IMR-90 (cell line): ENCODE data around the gene LYRM9. TPM values are rescaled to one million over a fixed set of nuclear protein-coding genes. Genes with fewer than 3 reads are reported as not detected.

Source experiments
- ATAC-seq: fragments of 200-7000 bp; cut with Tn5 transposase; 2 replicates; pipeline ENCODE4 v1.9.1; 2020; ENCODE audit warnings: low read depth, mild to moderate bottlenecking, moderate library complexity
- BruUV-seq: library from RNA; stranded (reverse); fragments of 400-500 nt; replicated peaks from 2 replicates; lab custom pipeline; 2021; lab: Mats Ljungman, UMichigan
- CTCF ChIA-PET: fragments of 300-600 bp; formaldehyde crosslinking; extraction: SDS; loops from one replicate; lab custom pipeline; 2021; ENCODE audit warnings: antibody characterized with exemption; lab: Yijun Ruan, JAX
- POLR2A ChIA-PET: fragments of 300-600 bp; sonication (Branson Sonifier 250); formaldehyde crosslinking; loops from one replicate; lab custom pipeline; 2022; ENCODE audit warnings: antibody characterized with exemption; ENCODE audit not compliant: unreplicated experiment; lab: Charles Lee
- DNase-seq: peaks from one replicate; pipeline ENCODE4 v3.0.0; 2013
- H2AFZ ChIP-seq: replicated peaks from 2 replicates; pipeline ENCODE3; 2013; ENCODE audit warnings: low read length, mild to moderate bottlenecking; ENCODE audit not compliant: poor library complexity
- H2AK5ac ChIP-seq: 2 replicates; pipeline ENCODE4 v1.6.1; 2013; ENCODE audit warnings: low read depth, low read length, inconsistent platforms
- H2AK9ac ChIP-seq: replicated peaks from 2 replicates; pipeline ENCODE3; 2013; ENCODE audit warnings: mild to moderate bottlenecking, low read depth, low read length, moderate library complexity; ENCODE audit not compliant: poor library complexity
- H2BK120ac ChIP-seq: 2 replicates; pipeline ENCODE4 v1.6.1; 2013; ENCODE audit warnings: low read depth, low read length, inconsistent platforms
- H2BK15ac ChIP-seq: 3 replicates; pipeline ENCODE4 v1.6.1; 2013; ENCODE audit warnings: low read depth, low read length, inconsistent platforms
- H2BK20ac ChIP-seq: 2 replicates; pipeline ENCODE4 v1.6.1; 2013; ENCODE audit warnings: low read depth, mild to moderate bottlenecking, inconsistent platforms, low read length, moderate library complexity
- H2BK5ac ChIP-seq: 2 replicates; pipeline ENCODE4 v1.6.1; 2013; ENCODE audit warnings: mild to moderate bottlenecking, low read depth, low read length, inconsistent platforms; ENCODE audit not compliant: poor library complexity, severe bottlenecking
- H3K14ac ChIP-seq: replicated peaks from 2 replicates; pipeline ENCODE4 v1.6.1; 2013; ENCODE audit warnings: low read depth, low read length, inconsistent platforms
- H3K18ac ChIP-seq: 2 replicates; pipeline ENCODE4 v1.6.1; 2013; ENCODE audit warnings: low read depth, low read length, control low read depth
- H3K23ac ChIP-seq: 2 replicates; pipeline ENCODE4 v1.6.1; 2013; ENCODE audit warnings: low read depth, low read length, inconsistent platforms
- H3K27ac ChIP-seq: 2 replicates; pipeline ENCODE4 v1.5.1; 2013; ENCODE audit warnings: mild to moderate bottlenecking, control low read depth, low read length; ENCODE audit not compliant: insufficient read depth
- H3K27me3 ChIP-seq: 2 replicates; pipeline ENCODE4 v1.6.1; 2013; ENCODE audit warnings: low read length; ENCODE audit not compliant: control insufficient read depth, insufficient read depth
- H3K36me3 ChIP-seq: 2 replicates; pipeline ENCODE4 v1.6.1; 2013; ENCODE audit warnings: low read length, mixed read lengths; ENCODE audit not compliant: control insufficient read depth, insufficient read depth
- H3K4ac ChIP-seq: 2 replicates; pipeline ENCODE4 v1.6.1; 2013; ENCODE audit warnings: low read depth, low read length, inconsistent platforms
- H3K4me1 ChIP-seq: 2 replicates; pipeline ENCODE4 v1.6.1; 2013; ENCODE audit warnings: low read length, mixed read lengths; ENCODE audit not compliant: control insufficient read depth, insufficient read depth
- H3K4me2 ChIP-seq: 2 replicates; pipeline ENCODE4 v1.6.1; 2013; ENCODE audit warnings: low read depth, mild to moderate bottlenecking, control low read depth, low read length, moderate library complexity
- H3K4me3 ChIP-seq: 2 replicates; pipeline ENCODE4 v1.5.1; 2013; ENCODE audit warnings: low read depth, mild to moderate bottlenecking, control low read depth, low read length, moderate library complexity; ENCODE audit not compliant: insufficient read depth
- H3K56ac ChIP-seq: 2 replicates; pipeline ENCODE4 v1.6.1; 2013; ENCODE audit warnings: low read length, inconsistent platforms; ENCODE audit not compliant: insufficient read depth; ENCODE audit errors: extremely low read depth
- H3K79me1 ChIP-seq, 2 experiments: 2 replicates each; pipeline ENCODE4 v1.6.1; 2013; ENCODE audit warnings: low read length in 2 of 2, inconsistent platforms in 1 of 2, low read depth in 1 of 2
- H3K9ac ChIP-seq: 2 replicates; pipeline ENCODE4 v1.6.1; 2013; ENCODE audit warnings: low read depth, low read length, control low read depth
- H3K9me1 ChIP-seq: 2 replicates; pipeline ENCODE4 v1.6.1; 2013; ENCODE audit warnings: low read length, inconsistent platforms; ENCODE audit not compliant: insufficient read depth
- H3K9me3 ChIP-seq: 2 replicates; pipeline ENCODE4 v1.6.1; 2013; ENCODE audit warnings: low read length; ENCODE audit not compliant: control insufficient read depth, insufficient read depth
- H4K20me1 ChIP-seq: 2 replicates; pipeline ENCODE4 v1.6.1; 2013; ENCODE audit warnings: low read length, inconsistent platforms; ENCODE audit not compliant: insufficient read depth
- H4K5ac ChIP-seq: 2 replicates; pipeline ENCODE4 v1.6.1; 2013; ENCODE audit warnings: mild to moderate bottlenecking, low read depth, low read length, control low read depth
- H4K8ac ChIP-seq, 2 experiments: 2 replicates each; pipeline ENCODE4 v1.6.1; 2013; ENCODE audit warnings: low read depth in 2 of 2, low read length in 2 of 2, control low read depth in 1 of 2, inconsistent platforms in 1 of 2
- H4K91ac ChIP-seq: 2 replicates; pipeline ENCODE4 v1.6.1; 2013; ENCODE audit warnings: low read depth, low read length, inconsistent platforms; ENCODE audit not compliant: insufficient read depth
- CEBPB ChIP-seq: IDR thresholded peaks from 2 replicates; pipeline ENCODE4 v1.6.1; 2012; ENCODE audit warnings: low read depth, low read length, improper control_type of control experiment
- CTCF ChIP-seq: conservative IDR thresholded peaks from 2 replicates; pipeline ENCODE4 v1.5.1; 2012; ENCODE audit warnings: mild to moderate bottlenecking, low read depth, low read length, improper control_type of control experiment
- FOS ChIP-seq: fragments of 150-350 bp; IDR thresholded peaks from 2 replicates; pipeline ENCODE4 v1.6.1; 2016; ENCODE audit warnings: low read depth, low read length
- MAZ ChIP-seq: IDR thresholded peaks from 2 replicates; pipeline ENCODE4 v1.6.1; 2012; ENCODE audit warnings: low read depth, mild to moderate bottlenecking, low read length, improper control_type of control experiment, moderate library complexity, borderline replicate concordance
- NFE2L2 ChIP-seq: fragments of 150-350 bp; IDR thresholded peaks from 2 replicates; pipeline ENCODE4 v1.6.1; 2016; ENCODE audit warnings: low read depth, mild to moderate bottlenecking, low read length
- RAD21 ChIP-seq: IDR thresholded peaks from 2 replicates; pipeline ENCODE4 v1.6.1; 2012; ENCODE audit warnings: low read length, improper control_type of control experiment
- RFX5 ChIP-seq: IDR thresholded peaks from 2 replicates; pipeline ENCODE4 v1.8.0; 2012; ENCODE audit warnings: low read depth, mild to moderate bottlenecking, low read length, moderate library complexity
- SMC3 ChIP-seq: fragments of 150-350 bp; IDR thresholded peaks from 2 replicates; pipeline ENCODE4 v1.6.1; 2016; ENCODE audit warnings: low read depth, mild to moderate bottlenecking, antibody characterized with exemption, low read length, moderate library complexity
- WGBS, 2 experiments: methylation state at CpG; one replicate each; pipeline versions ENCODE4 v1.1.5 to v1.1.7; 2013; ENCODE audit warnings: missing lambda C conversion rate in 2 of 2; ENCODE audit not compliant: insufficient read length in 1 of 2; ENCODE audit errors: extremely low coverage in 2 of 2; 5-methylcytosine and 5-hydroxymethylcytosine counted together
- dilution Hi-C: fragments of 300-500 bp; cut with HindIII; formaldehyde crosslinking; loops from one replicate; pipeline ENCODE4 v1.14.3; 2018; ENCODE audit warnings: low sequenced_read_pairs; ENCODE audit not compliant: unreplicated experiment
- in situ Hi-C: fragments of 300-500 bp; cut with MboI; formaldehyde crosslinking; loops from 3 replicates; pipeline ENCODE4 v1.14.3; 2019; ENCODE audit warnings: low sequenced_read_pairs, inconsistent platforms, mixed read lengths
- intact Hi-C: fragments of 100-400 bp; cut with micrococcal nuclease; formaldehyde crosslinking; loops from 2 replicates; pipeline ENCODE4 v1.10.0; 2022
- polyA plus RNA-seq, 3 experiments: library from polyadenylated mRNA; depleted of rRNA; stranded (reverse); fragments of >200 nt; gene quantifications; 2 replicates each; pipeline ENCODE4 v1.2.3, GENCODE V29; 2012; ENCODE audit warnings: low replicate concordance in 1 of 3
- total RNA-seq: library from RNA; depleted of rRNA; stranded (reverse); fragments of >200 nt; gene quantifications from 2 replicates; pipeline ENCODE4 v1.2.3, GENCODE V29; 2012

Gene LYRM9
- total and polyA plus RNA-seq, 2 of the 4 experiments (the other 2 are of a cell fraction) = 3.2 to 4.8 TPM

- Histone ChIP-seq H2BK5ac (no peak overlapping the region), H3K79me1 (no peaks in the 10 kb centered on the region), H2AK9ac (no peak overlapping the region), H3K56ac (no peak overlapping the region), H3K4me1 (no peaks in the 10 kb centered on the region), H4K5ac (no peak overlapping the region), H3K9me1 (no peaks in the 10 kb centered on the region), H2BK120ac (no peak overlapping the region), H4K20me1 (no peaks in the 10 kb centered on the region), H2AFZ (no peak overlapping the region), H3K9ac (no peak overlapping the region), H3K27ac (no peak overlapping the region), H3K23ac (no peak overlapping the region), H4K8ac (no peak overlapping the region), H2BK20ac (no peak overlapping the region), H3K4me3 (no peak overlapping the region), H4K91ac (no peak overlapping the region), H3K4me2 (no peak overlapping the region), H3K18ac (no peak overlapping the region), H3K14ac (no peak overlapping the region), H2BK15ac (no peak overlapping the region), H2AK5ac (no peak overlapping the region), H3K4ac (no peak overlapping the region), H3K36me3 (no peaks in the 10 kb centered on the region), H3K27me3 (peaks cover 11% of the 10 kb centered on the region), H3K9me3 (no peaks in the 10 kb centered on the region)
- 79% methylated on average over 2 of the region's 3 CpGs; no CpG with 5 or more reads in 1 of the 2 experiments for WGBS, 2 experiments
- dilution Hi-C loops = no loop called here
- intact Hi-C loops = no loop called here
- no peak for ATAC-seq
- no peak for TF ChIP-seq FOS
- no peak for TF ChIP-seq RAD21
- TF ChIP-seq NFE2L2 = no peak
- no peak for TF ChIP-seq SMC3
- no peak for TF ChIP-seq CEBPB
- TF ChIP-seq RFX5 = no peak
- TF ChIP-seq MAZ = no peak
- TF ChIP-seq CTCF = no peak
- DNase-seq = no peak
- CTCF ChIA-PET = no interaction called here
- POLR2A ChIA-PET = no interaction called here
- in situ Hi-C loops = no loop called here
- BruUV-seq = no TSS peak
These were observed 44.2 kb downstream of the LYRM9 start for GRCh38 chr17:27848931-27849330.
